ENCODE results near the gene FRMD4A. TPM values are rescaled to one million over a fixed set of nuclear protein-coding genes. Genes with fewer than 3 reads are reported as not detected.

Gene FRMD4A
- total RNA-seq, 4 donors from 2014 or later, result 4.4 to 7.1 (median 5.2) TPM

DNA sequence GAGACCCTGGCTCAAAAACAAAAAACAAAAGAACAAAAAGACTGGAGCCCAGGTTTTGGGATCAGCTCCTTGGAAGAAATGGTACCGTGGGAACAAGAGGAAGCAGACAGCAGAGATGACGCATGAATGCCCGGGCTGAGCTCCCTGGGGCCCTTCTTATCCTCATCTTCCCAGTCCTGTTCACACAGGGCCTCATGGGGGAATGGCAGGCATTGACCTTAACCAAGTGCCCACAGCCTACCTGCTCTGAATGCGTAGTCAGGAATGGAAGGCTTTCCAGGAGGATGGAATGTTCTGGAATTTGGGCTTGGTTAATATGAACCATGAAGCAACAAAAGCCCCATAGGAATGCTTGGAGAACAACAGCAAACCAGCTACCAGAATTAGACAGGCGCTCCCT is 589.3 kb downstream of the FRMD4A start:
- intact Hi-C loops (cut with DNase I; ENCODE audit: low total_unique reads) (no loop called here), in situ Hi-C loops (cut with MboI; ENCODE audit: low sequenced_read_pairs in 4 of 4) (no loop called here)
- DNase-seq, result no peak
- no peak for ATAC-seq
- Histone ChIP-seq H3K9me3 (no peaks in the 10 kb centered on the region), H3K4me3 (no peak overlapping the region), H3K27ac (no peak overlapping the region), H3K36me3 (no peaks in the 10 kb centered on the region), H3K4me1 (peaks cover 0 to 14% of the 10 kb centered on the region in 2 donors), H3K27me3 (no peaks in the 10 kb centered on the region)
- TF ChIP-seq, protein P1, sequence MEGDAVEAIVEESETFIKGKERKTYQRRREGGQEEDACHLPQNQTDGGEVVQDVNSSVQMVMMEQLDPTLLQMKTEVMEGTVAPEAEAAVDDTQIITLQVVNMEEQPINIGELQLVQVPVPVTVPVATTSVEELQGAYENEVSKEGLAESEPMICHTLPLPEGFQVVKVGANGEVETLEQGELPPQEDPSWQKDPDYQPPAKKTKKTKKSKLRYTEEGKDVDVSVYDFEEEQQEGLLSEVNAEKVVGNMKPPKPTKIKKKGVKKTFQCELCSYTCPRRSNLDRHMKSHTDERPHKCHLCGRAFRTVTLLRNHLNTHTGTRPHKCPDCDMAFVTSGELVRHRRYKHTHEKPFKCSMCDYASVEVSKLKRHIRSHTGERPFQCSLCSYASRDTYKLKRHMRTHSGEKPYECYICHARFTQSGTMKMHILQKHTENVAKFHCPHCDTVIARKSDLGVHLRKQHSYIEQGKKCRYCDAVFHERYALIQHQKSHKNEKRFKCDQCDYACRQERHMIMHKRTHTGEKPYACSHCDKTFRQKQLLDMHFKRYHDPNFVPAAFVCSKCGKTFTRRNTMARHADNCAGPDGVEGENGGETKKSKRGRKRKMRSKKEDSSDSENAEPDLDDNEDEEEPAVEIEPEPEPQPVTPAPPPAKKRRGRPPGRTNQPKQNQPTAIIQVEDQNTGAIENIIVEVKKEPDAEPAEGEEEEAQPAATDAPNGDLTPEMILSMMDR (IDR thresholded peaks at IDR 0.05 in 4 of 5, conservative IDR thresholded peaks at IDR 0.05 in 1 of 5), result no peak
- no peak for TF ChIP-seq POLR2A (IDR thresholded peaks at IDR 0.05)

- in situ Hi-C loops (cut with MboI; ENCODE audit: low sequenced_read_pairs in 4 of 4), result no loop called here
- TF ChIP-seq, protein P1 (IDR thresholded peaks at IDR 0.05 in 4 of 5, conservative IDR thresholded peaks at IDR 0.05 in 1 of 5), result no peak
- TF ChIP-seq POLR2A (IDR thresholded peaks at IDR 0.05), result no peak
- DNase-seq (no peak), ATAC-seq (no peak)
- no peak overlapping the region for H3K27ac ChIP-seq
- no peak overlapping the region for H3K4me3 ChIP-seq
- no peaks in the 10 kb centered on the region for H3K36me3 ChIP-seq
- peaks cover 0 to 14% of the 10 kb centered on the region in 2 donors for H3K4me1 ChIP-seq
- intact Hi-C loops (cut with DNase I; ENCODE audit: low total_unique reads), result no loop called here
- H3K27me3 ChIP-seq, result no peaks in the 10 kb centered on the region
- no peaks in the 10 kb centered on the region for H3K9me3 ChIP-seq
Measured at GRCh38 chr10:13740461-13740860, 590.3 kb downstream of the FRMD4A start.

- Histone ChIP-seq H3K4me3 (no peak overlapping the region), H3K27ac (no peak overlapping the region), H3K27me3 (no peaks in the 10 kb centered on the region), H3K9me3 (no peaks in the 10 kb centered on the region), H3K36me3 (no peaks in the 10 kb centered on the region), H3K4me1 (peaks cover 0 to 10% of the 10 kb centered on the region in 2 donors)
- ATAC-seq (no peak), DNase-seq (no peak)
- in situ Hi-C loops (cut with MboI; ENCODE audit: low sequenced_read_pairs in 4 of 4), result no loop called here
- intact Hi-C loops (cut with DNase I; ENCODE audit: low total_unique reads), result no loop called here
- TF ChIP-seq, protein P1 (IDR thresholded peaks at IDR 0.05 in 4 of 5, conservative IDR thresholded peaks at IDR 0.05 in 1 of 5), result no peak
- TF ChIP-seq POLR2A (IDR thresholded peaks at IDR 0.05), result no peak
Measured at GRCh38 chr10:13739183-13739582, 591.5 kb downstream of the FRMD4A start.

GRCh38 chr10:13736506-13736905 is 594.2 kb downstream of the FRMD4A start:
- in situ Hi-C loops (cut with MboI; ENCODE audit: low sequenced_read_pairs in 4 of 4) (no loop called here), intact Hi-C loops (cut with DNase I; ENCODE audit: low total_unique reads) (no loop called here)
- no peaks in the 10 kb centered on the region for H3K27me3 ChIP-seq
- DNase-seq (no peak), ATAC-seq (no peak)
- H3K4me1 ChIP-seq, result no peaks in the 10 kb centered on the region
- H3K27ac ChIP-seq, result no peak overlapping the region
- TF ChIP-seq, protein P1 (IDR thresholded peaks at IDR 0.05 in 4 of 5, conservative IDR thresholded peaks at IDR 0.05 in 1 of 5), result no peak
- no peaks in the 10 kb centered on the region for H3K36me3 ChIP-seq
- no peaks in the 10 kb centered on the region for H3K9me3 ChIP-seq
- H3K4me3 ChIP-seq, result no peak overlapping the region

DNA sequence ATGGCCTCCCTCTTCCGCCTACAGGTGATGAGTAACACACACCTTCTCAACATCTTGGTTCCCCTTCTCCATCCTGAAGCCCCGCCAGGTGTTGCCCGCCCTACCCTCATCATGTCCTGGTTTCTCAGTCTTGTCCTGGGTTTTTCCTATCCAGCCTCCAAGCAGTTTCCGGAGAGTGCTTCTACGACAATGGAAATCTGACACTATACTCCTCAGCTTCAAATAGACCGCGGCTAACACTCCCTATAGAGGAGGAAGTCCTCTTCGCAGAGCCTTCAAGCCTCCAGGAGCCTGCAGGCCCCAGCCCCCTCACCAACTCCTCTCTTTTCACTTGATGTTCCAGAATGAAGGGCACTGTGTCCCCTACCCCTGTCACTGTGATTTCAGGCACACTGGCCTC is 596.6 kb downstream of the FRMD4A start:
- TF ChIP-seq, protein P1 (IDR thresholded peaks at IDR 0.05 in 4 of 5, conservative IDR thresholded peaks at IDR 0.05 in 1 of 5), result no peak
- TF ChIP-seq POLR2A (IDR thresholded peaks at IDR 0.05), result no peak
- Histone ChIP-seq H3K27ac (no peak overlapping the region), H3K36me3 (no peaks in the 10 kb centered on the region), H3K27me3 (no peaks in the 10 kb centered on the region), H3K9me3 (no peaks in the 10 kb centered on the region), H3K4me1 (no peaks in the 10 kb centered on the region), H3K4me3 (no peak overlapping the region)
- in situ Hi-C loops (cut with MboI; ENCODE audit: low sequenced_read_pairs in 4 of 4), result no loop called here
- intact Hi-C loops (cut with DNase I; ENCODE audit: low total_unique reads), result no loop called here
- DNase-seq, result no peak
- no peak for ATAC-seq
